DMS153 (cell line): Measurements from ENCODE around the gene ST7.

Source experiments
- DNase-seq: peaks from one replicate; lab custom pipeline; 2025; lab: John Stamatoyannopoulos, UW

ST7 gene

GRCh38 chr7:117032810-117033209 lies 79.5 kb downstream of the ST7 start:
- no peak for DNase-seq

GRCh38 chr7:117034851-117035464 lies 81.7 kb downstream of the ST7 start:
- peak; percentile 22 for DNase-seq

- DNase-seq, result no peak
Observed at GRCh38 chr7:117035465-117035862, 82.2 kb downstream of the ST7 start.

- DNase-seq, result no peak
Observed at GRCh38 chr7:117036053-117036669, 82.9 kb downstream of the ST7 start.

GRCh38 chr7:117036836-117037235 lies 83.5 kb downstream of the ST7 start:
- DNase-seq, result peak; percentile 59

GRCh38 chr7:117038408-117038807 lies 85.1 kb downstream of the ST7 start:
- DNase-seq, result no peak

GRCh38 chr7:117041007-117041406 lies 87.7 kb downstream of the ST7 start:
- DNase-seq, result no peak

- no peak for DNase-seq
Observed at GRCh38 chr7:117041822-117042221, 88.5 kb downstream of the ST7 start.

- DNase-seq, result no peak
Observed at GRCh38 chr7:117043108-117043825, 90.0 kb downstream of the ST7 start.

GRCh38 chr7:117044664-117045063 lies 91.4 kb downstream of the ST7 start:
- DNase-seq, result no peak

- DNase-seq, result no peak
Observed at GRCh38 chr7:117045927-117046710, 92.8 kb downstream of the ST7 start.

- DNase-seq, result no peak
Observed at GRCh38 chr7:117047496-117047895, 94.2 kb downstream of the ST7 start.

GRCh38 chr7:117048114-117048866 lies 95.0 kb downstream of the ST7 start:
- DNase-seq, result no peak

GRCh38 chr7:117048882-117049281 lies 95.6 kb downstream of the ST7 start:
- DNase-seq, result peak; percentile 71

GRCh38 chr7:117051808-117052207 lies 98.5 kb downstream of the ST7 start:
- no peak for DNase-seq

- no peak for DNase-seq
Observed at GRCh38 chr7:117053432-117053831, 100.1 kb downstream of the ST7 start.

GRCh38 chr7:117061751-117062150 lies 108.5 kb downstream of the ST7 start:
- no peak for DNase-seq

GRCh38 chr7:117062300-117062699 lies 109.0 kb downstream of the ST7 start:
- DNase-seq, result no peak

- no peak for DNase-seq
Observed at GRCh38 chr7:117064688-117065087, 111.4 kb downstream of the ST7 start.

- no peak for DNase-seq
Observed at GRCh38 chr7:117065571-117066150, 112.4 kb downstream of the ST7 start.

- DNase-seq, result no peak
Observed at GRCh38 chr7:117066668-117067067, 113.4 kb downstream of the ST7 start.
